Cardiac muscle cell (in vitro differentiated cells and primary cell): ENCODE results near the gene RETREG2. TPM values are rescaled to one million over a fixed set of nuclear protein-coding genes. Genes with fewer than 3 reads are reported as not detected.

Experiments
- DNase-seq, 2 donors: peaks; one replicate each; pipeline versions ENCODE4 v3.0.0 to v3.0.0-alpha.2; 2010 to 2017; ENCODE audit warnings: low read depth in 1 of 2, low spot score in 1 of 2
- H3K27ac ChIP-seq: fragments of 200-600 bp; sonication (generic); 2 replicates; pipeline ENCODE4 v1.5.1; 2016
- H3K27me3 ChIP-seq: fragments of 200-600 bp; sonication (generic); 2 replicates; pipeline ENCODE4 v1.6.0; 2016; ENCODE audit warnings: control low read depth
- H3K36me3 ChIP-seq: fragments of 200-600 bp; sonication (generic); 2 replicates; pipeline ENCODE4 v1.5.1; 2016; ENCODE audit warnings: control low read depth
- H3K4me1 ChIP-seq: fragments of 200-600 bp; sonication (generic); 2 replicates; pipeline ENCODE4 v1.8.1; 2017; ENCODE audit warnings: low read depth, mild to moderate bottlenecking, mixed run types
- H3K4me3 ChIP-seq: fragments of 200-600 bp; sonication (generic); 2 replicates; pipeline ENCODE4 v1.5.1; 2016; ENCODE audit warnings: mild to moderate bottlenecking
- H3K9me3 ChIP-seq: fragments of 200-600 bp; sonication (generic); 2 replicates; pipeline ENCODE4 v1.5.1; 2017; ENCODE audit warnings: low read depth, mild to moderate bottlenecking, control low read depth
- CTCF ChIP-seq: IDR thresholded peaks from 2 replicates; pipeline ENCODE4 v1.5.1; 2012; ENCODE audit warnings: low read depth, mild to moderate bottlenecking, low read length
- polyA plus RNA-seq: library from polyadenylated mRNA; unstranded; fragments of >200 nt; fragmentation: Nextera tagmentation; extraction: Ambion mirVana; gene quantifications from 2 replicates; pipeline ENCODE4 v1.2.1, GENCODE V29; 2016
- total RNA-seq: library from RNA; depleted of rRNA; stranded (reverse); fragments of >200 nt; gene quantifications from 2 replicates; pipeline ENCODE4 v1.2.3, GENCODE V29; 2016

RETREG2 gene
- total and polyA plus RNA-seq, 2 experiments from 2014 or later: 72.0 to 77.6 TPM

GRCh38 chr2:219161097-219161496, 17.0 kb upstream of the RETREG2 start:
- Histone ChIP-seq H3K27me3 (peaks cover 5% of the 10 kb centered on the region), H3K4me3 (no peak overlapping the region), H3K36me3 (peaks cover 3% of the 10 kb centered on the region), H3K9me3 (no peaks in the 10 kb centered on the region), H3K4me1 (peaks cover 4% of the 10 kb centered on the region), H3K27ac (no peak overlapping the region)
- no peak for DNase-seq
- TF ChIP-seq CTCF: no peak

- peaks cover 5% of the 10 kb centered on the region for H3K27me3 ChIP-seq
Measured at GRCh38 chr2:219163156-219163555, 14.9 kb upstream of the RETREG2 start.

GRCh38 chr2:219165058-219165911, 12.8 kb upstream of the RETREG2 start:
- H3K4me3 ChIP-seq: no peak overlapping the region
- no peaks in the 10 kb centered on the region for H3K4me1 ChIP-seq
- H3K36me3 ChIP-seq: no peaks in the 10 kb centered on the region
- H3K27me3 ChIP-seq: peaks cover 5% of the 10 kb centered on the region
- no peak for TF ChIP-seq CTCF
- no peak overlapping the region for H3K27ac ChIP-seq
- no peaks in the 10 kb centered on the region for H3K9me3 ChIP-seq
- no peak for DNase-seq

More at GRCh38 chr2:219163156-219163555, 14.9 kb upstream of the RETREG2 start:
- no peaks in the 10 kb centered on the region for H3K9me3 ChIP-seq
- no peak overlapping the region for H3K4me3 ChIP-seq
- peaks cover 4% of the 10 kb centered on the region for H3K4me1 ChIP-seq
- no peak for TF ChIP-seq CTCF
- H3K27ac ChIP-seq: no peak overlapping the region
- DNase-seq: no peak
- H3K36me3 ChIP-seq: no peaks in the 10 kb centered on the region

GRCh38 chr2:219167997-219168396, 10.1 kb upstream of the RETREG2 start:
- peaks cover 5% of the 10 kb centered on the region for H3K27me3 ChIP-seq
- TF ChIP-seq CTCF: no peak

GRCh38 chr2:219168526-219168925, 9.5 kb upstream of the RETREG2 start:
- H3K9me3 ChIP-seq: no peaks in the 10 kb centered on the region
- no peak for DNase-seq
- H3K27me3 ChIP-seq: peaks cover 5% of the 10 kb centered on the region
- H3K4me1 ChIP-seq: no peaks in the 10 kb centered on the region
- TF ChIP-seq CTCF: no peak
- no peak overlapping the region for H3K4me3 ChIP-seq
- peaks cover 3% of the 10 kb centered on the region for H3K36me3 ChIP-seq
- H3K27ac ChIP-seq: no peak overlapping the region

More at GRCh38 chr2:219167997-219168396, 10.1 kb upstream of the RETREG2 start:
- DNase-seq: no peak
- Histone ChIP-seq H3K27ac (no peak overlapping the region), H3K4me1 (no peaks in the 10 kb centered on the region), H3K9me3 (no peaks in the 10 kb centered on the region), H3K36me3 (no peaks in the 10 kb centered on the region), H3K4me3 (no peak overlapping the region)
